GM18907 (cell line): Measurements from ENCODE around the gene GALNT4.
A peak's percentile ranks its signal among the peaks of the same experiment; 100 is the strongest.

ENCODE experiments used
- ATAC-seq: cut with Tn5 transposase; IDR thresholded peaks from one replicate; pipeline ENCODE4 v1.9.1; 2021; ENCODE audit warnings: mild to moderate bottlenecking, moderate library complexity; ENCODE audit not compliant: unreplicated experiment

GALNT4 gene

DNA sequence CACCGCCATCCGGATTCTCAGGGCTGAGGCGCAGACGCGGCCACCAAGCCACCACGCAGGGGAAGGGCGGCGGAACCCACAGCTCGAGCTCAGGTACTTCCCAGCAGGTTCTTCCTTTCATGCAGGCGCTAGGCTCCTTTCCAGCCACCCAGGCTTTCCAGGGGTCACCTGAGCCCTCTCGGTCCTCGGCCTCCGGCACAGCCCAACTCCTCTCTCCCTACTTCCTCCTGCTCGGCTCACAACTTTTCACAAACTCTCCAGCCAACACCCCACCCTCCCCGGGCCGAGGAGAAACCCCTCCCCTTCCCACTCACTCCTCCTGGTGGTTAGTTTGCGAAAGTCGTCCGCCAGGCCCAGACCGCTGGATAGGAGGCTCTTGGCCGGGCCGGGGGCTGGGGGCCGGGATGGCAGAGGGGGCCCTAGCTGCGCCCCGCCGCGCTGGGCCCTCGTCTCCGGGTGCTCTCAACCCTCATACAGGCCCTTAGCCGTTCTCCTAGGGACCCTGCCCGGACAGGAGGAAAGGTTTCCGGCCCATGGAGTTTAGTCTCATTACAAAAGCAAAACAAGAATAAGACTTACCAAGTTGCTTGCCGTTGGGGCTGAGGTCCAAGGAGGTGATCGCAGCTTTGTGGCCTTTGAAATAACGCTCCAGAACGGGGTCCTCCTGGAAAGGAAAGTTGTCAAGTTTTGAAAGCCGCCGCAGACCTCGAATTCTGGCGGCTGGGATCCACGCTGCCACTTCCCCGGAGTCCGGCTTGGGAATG lies at the start of gene GALNT4:
Gene GALNT4 (minus strand): TSS at position 256 of the 764 bp plus-strand sequence. CDS start 247 bp downstream, at position 9.
- ATAC-seq, result peak; percentile 81

- ATAC-seq, result no peak
Observed at GRCh38 chr12:89573051-89573810, 48.6 kb upstream of the GALNT4 start.

DNA sequence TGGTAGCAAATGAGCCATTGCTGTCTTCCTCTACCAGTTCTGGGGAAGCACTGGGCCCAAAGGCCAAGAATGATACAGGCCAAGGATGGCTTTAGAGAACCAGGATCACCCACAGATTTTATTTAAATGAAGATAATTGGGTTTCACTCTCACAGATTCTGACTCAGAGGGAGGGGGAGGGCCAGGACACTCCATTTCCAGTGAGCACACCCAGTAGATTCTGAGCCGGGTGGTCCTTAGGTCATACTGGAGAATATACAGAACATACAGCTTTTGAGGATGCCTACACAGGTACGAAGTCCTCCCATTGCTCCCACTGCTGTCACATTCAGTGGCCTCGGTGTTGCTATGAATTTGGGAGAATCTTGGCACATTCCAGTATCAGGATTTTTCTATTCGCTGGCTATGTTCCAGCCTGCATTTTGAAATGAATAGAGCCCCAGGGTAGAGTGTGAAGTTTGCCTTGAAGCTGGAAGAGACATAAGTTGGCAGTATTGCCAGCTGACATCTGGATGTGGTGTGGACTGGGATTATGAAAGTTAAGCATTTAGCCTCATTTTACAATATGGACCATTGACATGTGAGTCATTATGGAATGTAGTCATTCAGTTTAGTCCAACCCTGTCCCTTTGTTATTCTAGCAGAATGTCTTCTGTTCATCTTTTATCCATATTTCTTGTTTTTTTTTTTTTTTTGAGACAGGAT lies 47.0 kb upstream of the GALNT4 start:
- ATAC-seq, result no peak

- no peak for ATAC-seq
Observed at GRCh38 chr12:89568484-89568883, 43.9 kb upstream of the GALNT4 start.

DNA sequence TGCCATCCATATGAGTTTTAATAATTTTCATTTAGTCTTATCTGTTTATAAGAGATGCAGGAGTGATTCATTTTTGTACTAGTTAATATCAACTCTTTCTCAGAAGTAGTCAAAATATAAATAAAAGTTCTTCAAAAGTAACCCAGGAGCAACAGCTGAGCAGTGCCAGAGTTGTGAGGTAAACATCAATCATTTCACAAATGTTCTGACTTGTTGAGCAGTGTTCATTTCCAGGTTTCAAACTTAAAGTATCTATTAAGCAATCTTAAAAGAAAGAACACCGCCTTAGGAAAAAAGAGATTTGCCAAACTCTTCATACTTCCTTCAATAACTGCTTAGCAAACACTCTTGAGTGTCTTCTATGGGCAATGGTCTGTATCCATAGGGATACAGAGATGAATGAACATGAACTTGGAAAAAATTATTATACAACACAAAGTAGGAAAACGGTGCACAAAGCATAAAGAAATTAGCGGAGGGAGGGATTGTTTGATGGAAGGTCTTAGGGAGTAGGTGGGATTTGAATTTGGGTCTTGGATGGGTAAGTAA lies 43.2 kb upstream of the GALNT4 start:
- no peak for ATAC-seq

- ATAC-seq, result no peak
Observed at GRCh38 chr12:89566615-89567014, 42.0 kb upstream of the GALNT4 start.

DNA sequence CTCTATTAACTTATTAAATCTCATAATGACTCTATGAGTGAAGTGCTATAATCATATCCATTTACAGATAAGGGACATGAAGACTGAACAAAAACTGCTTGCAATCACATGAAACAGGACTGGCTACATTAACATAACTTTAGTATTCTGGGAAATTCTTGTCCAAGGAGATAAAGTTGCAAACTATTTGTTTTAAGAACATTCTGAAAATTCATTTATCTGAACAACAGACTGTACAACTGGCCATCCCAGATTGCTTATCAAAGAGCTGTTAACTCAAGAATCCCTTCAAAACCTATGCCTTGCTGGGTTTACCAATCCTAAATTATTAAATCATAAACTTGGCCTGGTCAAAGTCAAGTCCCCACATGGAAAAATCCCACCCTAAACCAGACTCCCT lies 40.4 kb upstream of the GALNT4 start:
- no peak for ATAC-seq

GRCh38 chr12:89559753-89560152 lies 35.2 kb upstream of the GALNT4 start:
- no peak for ATAC-seq

DNA sequence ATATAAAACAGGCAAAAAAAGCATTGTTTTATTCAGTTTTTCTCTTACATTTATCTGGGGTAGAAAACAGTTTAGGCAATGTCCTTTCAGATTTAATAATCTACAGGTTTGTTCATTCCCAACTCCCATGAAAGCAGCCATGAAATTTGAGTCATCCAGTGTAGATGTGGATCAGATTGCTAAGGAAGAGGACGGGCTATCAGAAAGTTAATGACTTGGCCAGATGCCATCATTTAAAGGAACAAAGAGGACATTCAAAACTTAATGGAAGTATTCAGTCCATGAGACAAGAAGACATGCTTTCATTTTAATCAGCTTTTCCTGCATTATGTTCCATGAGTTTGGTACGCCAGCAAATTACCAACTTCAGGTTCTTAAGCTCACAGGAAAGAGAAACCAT lies 32.4 kb upstream of the GALNT4 start:
- ATAC-seq, result no peak

DNA sequence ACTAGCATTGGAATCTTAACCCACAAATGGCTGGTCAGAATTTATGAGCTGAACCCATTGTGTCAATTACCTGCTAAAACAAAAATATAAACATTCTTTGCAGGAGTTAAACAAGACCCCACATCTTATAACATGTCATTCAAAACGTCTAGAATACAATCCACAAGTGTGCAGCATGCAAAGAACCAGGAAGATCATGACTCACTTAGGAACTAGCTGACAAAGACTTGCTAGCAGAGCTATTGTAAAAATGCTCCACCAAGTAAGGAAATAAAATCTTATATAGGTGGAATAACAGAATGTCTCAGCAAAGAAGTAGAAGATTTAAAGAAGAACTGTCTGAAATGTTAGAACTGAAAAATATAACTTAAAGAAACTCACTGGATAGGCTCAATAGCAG lies 27.8 kb upstream of the GALNT4 start:
- no peak for ATAC-seq

- no peak for ATAC-seq
Observed at GRCh38 chr12:89551747-89552146, 27.2 kb upstream of the GALNT4 start.

GRCh38 chr12:89547101-89547500 lies 22.5 kb upstream of the GALNT4 start:
- ATAC-seq, result no peak

DNA sequence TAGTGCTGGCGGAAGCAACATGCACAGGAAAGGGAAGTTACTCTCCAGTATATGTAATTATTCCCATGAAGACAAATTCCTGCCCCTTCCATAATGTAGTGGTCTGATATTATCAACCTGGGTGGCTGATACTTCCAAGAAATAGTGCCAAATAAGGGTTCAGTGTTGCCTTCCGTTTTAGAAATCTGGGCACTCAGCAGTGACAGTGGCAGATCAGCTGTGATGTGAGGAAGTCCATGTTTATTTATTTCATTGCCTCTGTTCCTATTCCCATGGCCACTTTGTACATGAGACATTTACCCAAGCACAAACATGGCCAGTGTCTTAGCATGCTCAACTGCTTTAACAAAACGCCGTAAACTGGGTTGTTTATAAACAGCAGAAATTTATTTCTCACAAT lies 21.6 kb upstream of the GALNT4 start:
- no peak for ATAC-seq

- ATAC-seq, result no peak
Observed at GRCh38 chr12:89544681-89545184, 20.1 kb upstream of the GALNT4 start.

- ATAC-seq, result no peak
Observed at GRCh38 chr12:89544022-89544421, 19.4 kb upstream of the GALNT4 start.

GRCh38 chr12:89542912-89543592 lies 18.5 kb upstream of the GALNT4 start:
- ATAC-seq, result peak; percentile 81

- ATAC-seq, result no peak
Observed at GRCh38 chr12:89542236-89542635, 17.6 kb upstream of the GALNT4 start.

- no peak for ATAC-seq
Observed at GRCh38 chr12:89540586-89540985, 16.0 kb upstream of the GALNT4 start.

GRCh38 chr12:89539426-89540223 lies 15.0 kb upstream of the GALNT4 start:
- ATAC-seq, result no peak

- no peak for ATAC-seq
Observed at GRCh38 chr12:89538897-89539296, 14.3 kb upstream of the GALNT4 start.
